ENCODE data around the gene C1orf50. TPM values are rescaled to one million over a fixed set of nuclear protein-coding genes. Genes with fewer than 3 reads are reported as not detected.

The C1orf50 gene
- total RNA-seq, 6 experiments from 2014 or later: 4.9 to 8.8 (median 6.0) TPM

DNA sequence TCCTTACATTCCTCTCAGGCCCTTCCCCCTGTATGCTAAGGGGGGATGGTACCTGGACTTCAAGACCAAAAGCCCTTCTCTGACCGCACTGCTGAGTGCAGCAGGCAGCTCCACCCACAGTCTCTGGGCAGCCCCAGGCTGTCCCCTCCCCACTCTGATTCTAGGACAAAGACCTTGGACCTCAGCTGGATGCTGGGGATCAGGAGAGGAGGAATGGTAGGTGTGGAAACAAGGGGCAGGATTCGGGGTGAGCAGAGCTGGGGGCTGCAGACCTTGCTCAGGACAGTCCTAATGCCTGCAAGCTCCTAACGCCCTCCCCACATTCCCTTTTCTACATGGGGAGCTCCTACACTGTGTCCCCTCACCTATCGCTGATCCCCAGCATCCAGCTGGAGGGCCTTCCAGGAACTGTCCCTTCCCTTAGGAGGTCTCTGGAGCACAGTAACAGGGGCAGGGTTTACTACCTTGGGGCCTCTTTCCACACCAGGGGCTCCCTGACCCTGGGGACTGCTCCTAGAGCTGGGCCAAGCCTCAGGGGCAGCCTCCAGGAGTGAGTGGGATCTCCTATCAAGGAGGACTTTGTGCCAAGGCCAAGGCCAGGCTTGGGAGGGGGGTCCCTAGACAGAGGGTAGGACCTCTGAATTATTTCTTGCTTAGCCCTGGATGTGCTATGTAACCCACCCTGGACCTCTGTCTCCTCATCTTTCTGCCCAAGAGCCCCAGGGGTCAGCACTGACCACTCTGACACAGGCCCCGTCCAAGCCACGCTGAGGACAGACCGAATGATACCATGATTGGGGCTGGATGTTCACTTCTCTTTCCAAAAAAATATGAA lies 32.6 kb upstream of the C1orf50 start:
- H3K4me1 Mint-ChIP-seq (ENCODE audit: low read depth): no peaks in the 10 kb centered on the region
- no peak overlapping the region for H3K4me3 Mint-ChIP-seq
- DNase-seq: no peak
- no peaks in the 10 kb centered on the region for H3K36me3 Mint-ChIP-seq (ENCODE audit: low read depth)
- H3K9me3 Mint-ChIP-seq: no peaks in the 10 kb centered on the region
- TF ChIP-seq, protein P1, sequence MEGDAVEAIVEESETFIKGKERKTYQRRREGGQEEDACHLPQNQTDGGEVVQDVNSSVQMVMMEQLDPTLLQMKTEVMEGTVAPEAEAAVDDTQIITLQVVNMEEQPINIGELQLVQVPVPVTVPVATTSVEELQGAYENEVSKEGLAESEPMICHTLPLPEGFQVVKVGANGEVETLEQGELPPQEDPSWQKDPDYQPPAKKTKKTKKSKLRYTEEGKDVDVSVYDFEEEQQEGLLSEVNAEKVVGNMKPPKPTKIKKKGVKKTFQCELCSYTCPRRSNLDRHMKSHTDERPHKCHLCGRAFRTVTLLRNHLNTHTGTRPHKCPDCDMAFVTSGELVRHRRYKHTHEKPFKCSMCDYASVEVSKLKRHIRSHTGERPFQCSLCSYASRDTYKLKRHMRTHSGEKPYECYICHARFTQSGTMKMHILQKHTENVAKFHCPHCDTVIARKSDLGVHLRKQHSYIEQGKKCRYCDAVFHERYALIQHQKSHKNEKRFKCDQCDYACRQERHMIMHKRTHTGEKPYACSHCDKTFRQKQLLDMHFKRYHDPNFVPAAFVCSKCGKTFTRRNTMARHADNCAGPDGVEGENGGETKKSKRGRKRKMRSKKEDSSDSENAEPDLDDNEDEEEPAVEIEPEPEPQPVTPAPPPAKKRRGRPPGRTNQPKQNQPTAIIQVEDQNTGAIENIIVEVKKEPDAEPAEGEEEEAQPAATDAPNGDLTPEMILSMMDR (IDR thresholded peaks at IDR 0.05): no peak
- H3K27me3 Mint-ChIP-seq (ENCODE audit: insufficient read depth): peaks cover 5% of the 10 kb centered on the region
- H3K27ac Mint-ChIP-seq: no peak overlapping the region

DNA sequence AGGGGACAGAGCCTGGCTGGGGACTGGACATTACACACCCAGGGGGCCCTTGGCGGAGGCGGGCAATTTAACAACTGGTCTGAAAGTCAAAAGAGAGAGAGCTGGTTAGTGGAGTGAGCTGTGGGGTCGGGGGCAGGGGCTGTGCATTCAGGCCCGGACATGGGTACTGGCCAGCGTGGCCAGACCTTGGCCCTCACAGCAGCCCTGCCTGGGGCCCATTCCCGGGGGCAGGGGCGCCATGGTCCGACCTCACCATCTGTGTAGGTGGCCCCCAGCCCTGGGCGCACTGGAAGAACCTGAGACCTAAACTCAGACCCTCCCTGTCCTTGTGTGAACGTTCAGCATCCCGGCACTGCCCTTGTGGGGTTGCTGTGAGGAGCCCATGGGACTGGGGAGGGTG lies 32.0 kb upstream of the C1orf50 start:
- TF ChIP-seq, protein P1 (IDR thresholded peaks at IDR 0.05): no peak
- no peaks in the 10 kb centered on the region for H3K36me3 Mint-ChIP-seq (ENCODE audit: low read depth)
- DNase-seq: no peak
- peaks cover 5% of the 10 kb centered on the region for H3K27me3 Mint-ChIP-seq (ENCODE audit: insufficient read depth)
- H3K9me3 Mint-ChIP-seq: no peaks in the 10 kb centered on the region
- no peaks in the 10 kb centered on the region for H3K4me1 Mint-ChIP-seq (ENCODE audit: low read depth)
- no peak overlapping the region for H3K4me3 Mint-ChIP-seq
- no peak overlapping the region for H3K27ac Mint-ChIP-seq

DNA sequence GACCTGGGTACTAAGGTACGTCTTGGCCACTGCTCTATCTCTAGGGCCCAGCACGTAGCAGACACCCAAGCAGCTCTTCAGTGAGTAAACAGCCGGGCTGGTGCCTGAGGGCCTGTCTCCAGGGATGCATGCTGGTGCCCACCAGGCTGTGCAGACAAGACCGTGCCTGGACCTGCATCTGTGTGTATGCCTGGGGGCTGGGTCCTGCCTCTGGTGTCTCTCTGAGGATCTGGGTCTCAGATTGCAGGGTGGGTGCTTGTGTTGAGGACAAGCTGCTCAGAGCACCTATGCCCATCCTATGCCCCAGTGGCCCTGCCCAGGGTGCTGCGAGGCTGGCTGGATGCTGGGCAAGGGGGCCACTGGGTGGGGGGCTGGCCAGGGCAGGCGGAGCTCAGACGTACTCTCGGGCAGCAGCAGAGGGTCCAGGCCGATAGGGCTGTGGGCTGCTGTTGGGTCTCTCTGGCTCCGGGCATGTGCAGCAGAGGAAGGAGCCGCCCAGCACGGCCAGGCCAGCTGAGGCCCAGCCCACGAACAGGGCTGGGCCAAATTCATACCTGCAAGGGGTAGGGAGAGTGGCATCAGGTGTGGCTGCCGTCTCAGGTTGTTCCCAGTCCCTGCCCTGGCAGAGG lies 31.5 kb upstream of the C1orf50 start:
- Mint-ChIP-seq H3K4me3 (no peak overlapping the region), H3K27me3 (ENCODE audit: insufficient read depth) (peaks cover 4% of the 10 kb centered on the region), H3K9me3 (no peaks in the 10 kb centered on the region), H3K36me3 (ENCODE audit: low read depth) (no peaks in the 10 kb centered on the region), H3K4me1 (ENCODE audit: low read depth) (no peaks in the 10 kb centered on the region), H3K27ac (no peak overlapping the region)
- DNase-seq: no peak
- TF ChIP-seq, protein P1 (IDR thresholded peaks at IDR 0.05): no peak

DNA sequence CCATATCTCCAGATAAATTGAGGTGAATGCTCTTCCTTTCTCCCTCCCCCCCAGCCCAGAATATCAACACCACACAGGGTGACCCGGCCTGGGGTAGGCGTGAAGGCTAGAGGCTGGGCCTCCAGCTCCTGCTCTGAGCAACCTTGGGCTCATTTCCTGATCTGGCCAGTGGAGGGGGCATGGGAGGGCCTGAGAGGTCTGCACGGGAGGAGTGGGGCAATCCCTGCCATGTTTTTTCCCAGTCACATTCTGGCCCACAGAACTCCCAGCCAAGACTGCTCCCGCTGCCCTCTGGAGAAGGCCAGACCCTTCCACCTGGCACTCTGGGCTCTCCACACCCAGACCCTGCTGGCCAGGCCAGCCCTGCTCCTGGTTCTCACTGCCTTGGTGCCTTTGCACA lies 30.9 kb upstream of the C1orf50 start:
- TF ChIP-seq, protein P1 (IDR thresholded peaks at IDR 0.05): peak; percentile 45
- H3K9me3 Mint-ChIP-seq: no peaks in the 10 kb centered on the region
- DNase-seq: no peak
- no peaks in the 10 kb centered on the region for H3K36me3 Mint-ChIP-seq (ENCODE audit: low read depth)
- H3K27ac Mint-ChIP-seq: no peak overlapping the region
- no peak overlapping the region for H3K4me3 Mint-ChIP-seq
- H3K4me1 Mint-ChIP-seq (ENCODE audit: low read depth): no peaks in the 10 kb centered on the region
- peaks cover 4% of the 10 kb centered on the region for H3K27me3 Mint-ChIP-seq (ENCODE audit: insufficient read depth)

DNA sequence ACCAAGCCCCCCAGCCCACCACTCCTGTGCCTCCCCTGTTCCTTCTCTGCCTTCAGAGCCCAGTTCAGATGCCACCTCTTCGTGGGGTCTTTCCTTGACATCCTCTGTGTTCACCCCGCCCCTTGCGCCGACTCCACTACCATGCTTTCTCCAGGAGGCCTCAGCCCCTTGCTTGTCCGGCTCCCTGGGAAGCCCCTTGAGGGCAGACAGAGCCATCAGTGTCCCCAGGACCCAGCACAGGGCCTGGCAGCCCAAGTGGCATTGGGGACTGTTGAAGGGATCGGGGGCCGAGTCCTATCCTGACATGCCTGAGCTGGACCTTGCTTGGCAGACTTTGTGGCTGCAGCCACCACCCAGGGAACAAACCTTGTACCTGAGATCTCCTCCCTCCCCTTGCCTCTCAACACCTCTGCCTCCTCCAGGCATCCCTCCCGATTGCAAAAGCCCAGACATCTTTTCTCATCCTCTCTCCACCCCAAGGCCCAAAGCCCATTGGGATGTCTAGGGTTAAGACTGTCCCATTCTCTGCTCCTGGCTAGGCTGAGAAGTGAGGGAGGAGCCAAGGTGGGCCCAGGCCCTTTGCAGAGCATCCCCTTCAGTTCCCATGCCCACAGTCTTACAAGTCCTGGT lies 30.4 kb upstream of the C1orf50 start:
- Mint-ChIP-seq H3K4me3 (no peak overlapping the region), H3K36me3 (ENCODE audit: low read depth) (no peaks in the 10 kb centered on the region), H3K27ac (no peak overlapping the region), H3K27me3 (ENCODE audit: insufficient read depth) (peaks cover 4% of the 10 kb centered on the region), H3K4me1 (ENCODE audit: low read depth) (no peaks in the 10 kb centered on the region), H3K9me3 (no peaks in the 10 kb centered on the region)
- no peak for DNase-seq
- TF ChIP-seq, protein P1 (IDR thresholded peaks at IDR 0.05): no peak
